DOHH2 (cell line): ENCODE measurements around the gene GRID1.

Experiments
- H3F3A ChIP-seq: fragments of 200-600 bp; sonication (generic), shearing (Covaris generic); 2 replicates; pipeline ENCODE4 v1.6.0; 2016; ENCODE audit warnings: antibody characterized with exemption, mild to moderate bottlenecking; ENCODE audit not compliant: control insufficient read depth, insufficient read depth
- H3K27ac ChIP-seq: fragments of 200-600 bp; sonication (generic); 2 replicates; pipeline ENCODE4 v1.5.1; 2014; ENCODE audit warnings: low read depth, mild to moderate bottlenecking, low read length, moderate library complexity
- H3K27me3 ChIP-seq: fragments of 200-600 bp; sonication (generic); 2 replicates; pipeline ENCODE4 v1.6.1; 2014; ENCODE audit warnings: mild to moderate bottlenecking, low read length, mixed read lengths; ENCODE audit not compliant: control insufficient read depth
- H3K36me3 ChIP-seq: fragments of 200-600 bp; sonication (generic); 2 replicates; pipeline ENCODE4 v1.6.1; 2014; ENCODE audit warnings: mild to moderate bottlenecking, low read length, moderate library complexity, mixed read lengths; ENCODE audit not compliant: control insufficient read depth
- H3K4me1 ChIP-seq: fragments of 200-600 bp; sonication (generic); 2 replicates; pipeline ENCODE4 v1.6.1; 2014; ENCODE audit warnings: mild to moderate bottlenecking, low read length, mixed read lengths; ENCODE audit not compliant: control insufficient read depth
- H3K4me2 ChIP-seq: fragments of 200-600 bp; sonication (generic); 2 replicates; pipeline ENCODE4 v1.6.0; 2014; ENCODE audit warnings: mild to moderate bottlenecking, low read length, moderate library complexity
- H3K4me3 ChIP-seq: fragments of 200-600 bp; sonication (generic); 2 replicates; pipeline ENCODE4 v1.5.1; 2014; ENCODE audit warnings: mild to moderate bottlenecking, low read length, mixed read lengths
- H3K79me2 ChIP-seq: fragments of 200-600 bp; sonication (generic); 2 replicates; pipeline ENCODE4 v1.6.1; 2014; ENCODE audit warnings: mild to moderate bottlenecking, low read length, mixed read lengths; ENCODE audit not compliant: control insufficient read depth
- H3K9me2 ChIP-seq: fragments of 200-600 bp; sonication (generic); replicated peaks from 2 replicates; pipeline ENCODE4 v1.6.1; 2014; ENCODE audit warnings: mild to moderate bottlenecking, low read length, mixed read lengths; ENCODE audit not compliant: control insufficient read depth
- H3K9me3 ChIP-seq: fragments of 200-600 bp; sonication (generic); 2 replicates; pipeline ENCODE4 v1.6.1; 2014; ENCODE audit warnings: antibody characterized with exemption, low read length, mixed read lengths; ENCODE audit not compliant: control insufficient read depth, insufficient read depth
- H4K20me1 ChIP-seq: fragments of 200-600 bp; sonication (generic); 2 replicates; pipeline ENCODE4 v1.6.0; 2014; ENCODE audit warnings: low read depth, mild to moderate bottlenecking, antibody characterized with exemption, low read length, moderate library complexity; ENCODE audit not compliant: control insufficient read depth, insufficient read depth
- CTCF ChIP-seq: fragments of 200-600 bp; sonication (generic); IDR thresholded peaks from one replicate; pipeline ENCODE4 v1.5.1; 2014; ENCODE audit warnings: antibody characterized with exemption, mild to moderate bottlenecking, low read depth, low read length; ENCODE audit not compliant: poor library complexity, severe bottlenecking
- EZH2phosphoT487 ChIP-seq: fragments of 200-600 bp; sonication (generic); IDR thresholded peaks from 2 replicates; pipeline ENCODE4 v1.6.1; 2017; ENCODE audit warnings: borderline replicate concordance, mild to moderate bottlenecking, antibody characterized with exemption, low read length, moderate library complexity, mixed read lengths

The GRID1 gene

GRCh38 chr10:86329093-86329710 lies 37.4 kb downstream of the GRID1 start:
- Histone ChIP-seq H3K4me2 (no peak overlapping the region), H3K9me3 (no peaks in the 10 kb centered on the region), H3K4me1 (no peaks in the 10 kb centered on the region), H3F3A (no peaks in the 10 kb centered on the region), H3K27ac (no peak overlapping the region), H3K4me3 (no peak overlapping the region), H3K9me2 (no peaks in the 10 kb centered on the region), H4K20me1 (no peaks in the 10 kb centered on the region), H3K36me3 (no peaks in the 10 kb centered on the region), H3K27me3 (peaks cover 37% of the 10 kb centered on the region), H3K79me2 (no peaks in the 10 kb centered on the region)
- no peak for TF ChIP-seq EZH2phosphoT487
- TF ChIP-seq CTCF, result no peak

GRCh38 chr10:86327954-86328725 lies 38.5 kb downstream of the GRID1 start:
- H3K9me3 ChIP-seq, result no peaks in the 10 kb centered on the region
- H3K36me3 ChIP-seq, result no peaks in the 10 kb centered on the region
- H3K27me3 ChIP-seq, result peaks cover 32% of the 10 kb centered on the region
- no peak overlapping the region for H3K27ac ChIP-seq
- no peaks in the 10 kb centered on the region for H3K4me1 ChIP-seq
- no peaks in the 10 kb centered on the region for H3K9me2 ChIP-seq
- H3K79me2 ChIP-seq, result no peaks in the 10 kb centered on the region
- TF ChIP-seq EZH2phosphoT487 (no peak), CTCF (no peak)
- no peaks in the 10 kb centered on the region for H3F3A ChIP-seq
- H4K20me1 ChIP-seq, result no peaks in the 10 kb centered on the region
- H3K4me3 ChIP-seq, result no peak overlapping the region
- no peak overlapping the region for H3K4me2 ChIP-seq

- no peaks in the 10 kb centered on the region for H3F3A ChIP-seq
- no peaks in the 10 kb centered on the region for H3K9me2 ChIP-seq
- H3K79me2 ChIP-seq, result no peaks in the 10 kb centered on the region
- H3K4me2 ChIP-seq, result no peak overlapping the region
- H3K4me3 ChIP-seq, result no peak overlapping the region
- H3K27ac ChIP-seq, result no peak overlapping the region
- TF ChIP-seq EZH2phosphoT487 (no peak), CTCF (no peak)
- H4K20me1 ChIP-seq, result no peaks in the 10 kb centered on the region
- no peaks in the 10 kb centered on the region for H3K9me3 ChIP-seq
- peaks cover 24% of the 10 kb centered on the region for H3K27me3 ChIP-seq
- no peaks in the 10 kb centered on the region for H3K36me3 ChIP-seq
- no peaks in the 10 kb centered on the region for H3K4me1 ChIP-seq
These were observed 41.4 kb downstream of the GRID1 start for GRCh38 chr10:86325158-86325557.
